HG02840 (cell line): ENCODE data around the gene USP21.

Experiments used
- ATAC-seq: cut with Tn5 transposase; IDR thresholded peaks from one replicate; pipeline ENCODE4 v1.9.1; 2021; ENCODE audit warnings: mild to moderate bottlenecking, moderate library complexity, moderate number of reproducible peaks; ENCODE audit not compliant: unreplicated experiment, low FRiP score

Gene USP21

GRCh38 chr1:161190962-161191521 is 31.7 kb downstream of the USP21 start:
- ATAC-seq = no peak

GRCh38 chr1:161191971-161192370 is 32.7 kb downstream of the USP21 start:
- no peak for ATAC-seq

- no peak for ATAC-seq
These were observed 33.5 kb downstream of the USP21 start for GRCh38 chr1:161192476-161193465.

- ATAC-seq = no peak
These were observed 34.4 kb downstream of the USP21 start for GRCh38 chr1:161193561-161194235.

- ATAC-seq = no peak
These were observed 35.9 kb downstream of the USP21 start for GRCh38 chr1:161195171-161195570.

- no peak for ATAC-seq
These were observed 36.8 kb downstream of the USP21 start for GRCh38 chr1:161196111-161196510.

GRCh38 chr1:161196521-161197451 is 37.5 kb downstream of the USP21 start:
- ATAC-seq = no peak

- ATAC-seq = no peak
These were observed 38.4 kb downstream of the USP21 start for GRCh38 chr1:161197560-161198193.

- ATAC-seq = no peak
These were observed 39.0 kb downstream of the USP21 start for GRCh38 chr1:161198194-161198896.

GRCh38 chr1:161198897-161199431 is 39.7 kb downstream of the USP21 start, which contains the start of gene ADAMTS4:
Gene ADAMTS4, minus strand, starts transcription at chr1:161199054. Its CDS starts 427 bp downstream, at chr1:161198627.
- no peak for ATAC-seq

GRCh38 chr1:161199506-161200139 is 40.3 kb downstream of the USP21 start:
- no peak for ATAC-seq

- no peak for ATAC-seq
These were observed 41.2 kb downstream of the USP21 start for GRCh38 chr1:161200421-161200991.

- no peak for ATAC-seq
These were observed 41.9 kb downstream of the USP21 start for GRCh38 chr1:161200992-161201835.

- ATAC-seq = peak; percentile 89
These were observed 42.8 kb downstream of the USP21 start, which contains the start of gene NDUFS2 for GRCh38 chr1:161201836-161202712. Gene NDUFS2, plus strand, starts transcription at chr1:161202367. Its CDS starts 19 bp downstream, at chr1:161202386.

GRCh38 chr1:161206411-161207140 is 47.3 kb downstream of the USP21 start:
- ATAC-seq = no peak
